Measurements from ENCODE around the gene RAB26. TPM values are rescaled to one million over a fixed set of nuclear protein-coding genes. Genes with fewer than 3 reads are reported as not detected.
"Not testable (repeated sequence)": the region's sequence is repeated elsewhere in the genome, so short reads cannot be mapped to it uniquely, and the experiment has no call there.

Gene RAB26
- 0.44 TPM in 1 of 2 replicates, not detected in the other for total RNA-seq

- intact Hi-C loops (cut with micrococcal nuclease): no loop called here
These were observed at the start of gene RAB26 for GRCh38 chr16:2147981-2148671. Gene RAB26, plus strand, starts transcription at chr16:2148625. Its CDS starts 159 bp downstream, at chr16:2148784.

- intact Hi-C loops (cut with micrococcal nuclease): not testable (repeated sequence)
These were observed 46.8 kb upstream of the RAB26 start for GRCh38 chr16:2101581-2101980.

- intact Hi-C loops (cut with micrococcal nuclease): no loop called here
These were observed 46.0 kb upstream of the RAB26 start for GRCh38 chr16:2102471-2102870.

- intact Hi-C loops (cut with micrococcal nuclease): not testable (repeated sequence)
These were observed 44.0 kb upstream of the RAB26 start for GRCh38 chr16:2104464-2104863.

GRCh38 chr16:2105291-2105690 lies 43.1 kb upstream of the RAB26 start:
- intact Hi-C loops (cut with micrococcal nuclease): not testable (repeated sequence)

GRCh38 chr16:2105769-2106168 lies 42.7 kb upstream of the RAB26 start:
- intact Hi-C loops (cut with micrococcal nuclease): not testable (repeated sequence)

GRCh38 chr16:2106211-2106610 lies 42.2 kb upstream of the RAB26 start:
- intact Hi-C loops (cut with micrococcal nuclease): not testable (repeated sequence)

GRCh38 chr16:2107121-2107790 lies 41.2 kb upstream of the RAB26 start:
- intact Hi-C loops (cut with micrococcal nuclease): not testable (repeated sequence)

GRCh38 chr16:2107791-2108125 lies 40.7 kb upstream of the RAB26 start:
- intact Hi-C loops (cut with micrococcal nuclease): not testable (repeated sequence)

- intact Hi-C loops (cut with micrococcal nuclease): not testable (repeated sequence)
These were observed 39.8 kb upstream of the RAB26 start for GRCh38 chr16:2108446-2109270.

- intact Hi-C loops (cut with micrococcal nuclease): not testable (repeated sequence)
These were observed 39.2 kb upstream of the RAB26 start for GRCh38 chr16:2109271-2109580.

- intact Hi-C loops (cut with micrococcal nuclease): not testable (repeated sequence)
These were observed 38.6 kb upstream of the RAB26 start for GRCh38 chr16:2109872-2110271.

GRCh38 chr16:2110332-2111008 lies 38.0 kb upstream of the RAB26 start:
- intact Hi-C loops (cut with micrococcal nuclease): not testable (repeated sequence)

GRCh38 chr16:2111009-2111353 lies 37.4 kb upstream of the RAB26 start:
- intact Hi-C loops (cut with micrococcal nuclease): not testable (repeated sequence)

- intact Hi-C loops (cut with micrococcal nuclease): not testable (repeated sequence)
These were observed 36.8 kb upstream of the RAB26 start for GRCh38 chr16:2111412-2112335.

GRCh38 chr16:2112539-2113106 lies 35.8 kb upstream of the RAB26 start:
- intact Hi-C loops (cut with micrococcal nuclease): not testable (repeated sequence)

- intact Hi-C loops (cut with micrococcal nuclease): not testable (repeated sequence)
These were observed 34.2 kb upstream of the RAB26 start for GRCh38 chr16:2114225-2114624.

GRCh38 chr16:2114885-2115590 lies 33.4 kb upstream of the RAB26 start:
- intact Hi-C loops (cut with micrococcal nuclease): not testable (repeated sequence)

GRCh38 chr16:2115591-2115973 lies 32.8 kb upstream of the RAB26 start:
- intact Hi-C loops (cut with micrococcal nuclease): no loop called here

GRCh38 chr16:2116428-2116827 lies 32.0 kb upstream of the RAB26 start:
- intact Hi-C loops (cut with micrococcal nuclease): not testable (repeated sequence)
